Stimulated activated CD4-positive, alpha-beta T cell treated with anti-CD3 and anti-CD28 coated beads, Interleukin-1b, Interleukin-23, amount 100 ng/mL, for 24 hours (primary cell): Measurements from ENCODE around the gene ZFPM1.

Experiments
- DNase-seq, 4 experiments: peaks; one replicate each; pipeline ENCODE4 v3.0.0-alpha.2; 2020; ENCODE audit warnings: low read depth in 4 of 4, low spot score in 1 of 4

The ZFPM1 gene

GRCh38 chr16:88417684-88418476 is 35.2 kb upstream of the ZFPM1 start:
- DNase-seq, result no peak

GRCh38 chr16:88418869-88419268 is 34.2 kb upstream of the ZFPM1 start:
- DNase-seq, result no peak

- no peak for DNase-seq
Measured at GRCh38 chr16:88419790-88420189, 33.3 kb upstream of the ZFPM1 start.

- DNase-seq, result no peak
Measured at GRCh38 chr16:88420496-88420895, 32.6 kb upstream of the ZFPM1 start.

- no peak for DNase-seq
Measured at GRCh38 chr16:88421301-88421700, 31.8 kb upstream of the ZFPM1 start.

GRCh38 chr16:88421871-88422433 is 31.1 kb upstream of the ZFPM1 start:
- no peak for DNase-seq

- no peak for DNase-seq
Measured at GRCh38 chr16:88422733-88423447, 30.2 kb upstream of the ZFPM1 start.

GRCh38 chr16:88423448-88423850 is 29.6 kb upstream of the ZFPM1 start:
- DNase-seq, result no peak

GRCh38 chr16:88424587-88425235 is 28.4 kb upstream of the ZFPM1 start:
- DNase-seq, result no peak

GRCh38 chr16:88426018-88426417 is 27.1 kb upstream of the ZFPM1 start:
- no peak for DNase-seq

- no peak for DNase-seq
Measured at GRCh38 chr16:88427376-88427775, 25.7 kb upstream of the ZFPM1 start.

GRCh38 chr16:88428156-88428555 is 24.9 kb upstream of the ZFPM1 start:
- no peak for DNase-seq

- no peak for DNase-seq
Measured at GRCh38 chr16:88428616-88429386, 24.3 kb upstream of the ZFPM1 start.

- no peak for DNase-seq
Measured at GRCh38 chr16:88429387-88430184, 23.5 kb upstream of the ZFPM1 start.

- DNase-seq, result peak in 1 of 4 experiments; percentile 8
Measured at GRCh38 chr16:88430185-88430523, 22.9 kb upstream of the ZFPM1 start.

- DNase-seq, result peak in 1 of 4 experiments; percentile 27
Measured at GRCh38 chr16:88430524-88431446, 22.3 kb upstream of the ZFPM1 start.

- DNase-seq, result no peak
Measured at GRCh38 chr16:88431651-88432050, 21.4 kb upstream of the ZFPM1 start.

- DNase-seq, result no peak
Measured at GRCh38 chr16:88432174-88432573, 20.9 kb upstream of the ZFPM1 start.

- no peak for DNase-seq
Measured at GRCh38 chr16:88432753-88433152, 20.3 kb upstream of the ZFPM1 start.
